Measurements from ENCODE around the gene SPIRE1.
"Not testable (repeated sequence)": the region's sequence is repeated elsewhere in the genome, so short reads cannot be mapped to it uniquely, and the experiment has no call there.

- TF ChIP-seq, protein P1, sequence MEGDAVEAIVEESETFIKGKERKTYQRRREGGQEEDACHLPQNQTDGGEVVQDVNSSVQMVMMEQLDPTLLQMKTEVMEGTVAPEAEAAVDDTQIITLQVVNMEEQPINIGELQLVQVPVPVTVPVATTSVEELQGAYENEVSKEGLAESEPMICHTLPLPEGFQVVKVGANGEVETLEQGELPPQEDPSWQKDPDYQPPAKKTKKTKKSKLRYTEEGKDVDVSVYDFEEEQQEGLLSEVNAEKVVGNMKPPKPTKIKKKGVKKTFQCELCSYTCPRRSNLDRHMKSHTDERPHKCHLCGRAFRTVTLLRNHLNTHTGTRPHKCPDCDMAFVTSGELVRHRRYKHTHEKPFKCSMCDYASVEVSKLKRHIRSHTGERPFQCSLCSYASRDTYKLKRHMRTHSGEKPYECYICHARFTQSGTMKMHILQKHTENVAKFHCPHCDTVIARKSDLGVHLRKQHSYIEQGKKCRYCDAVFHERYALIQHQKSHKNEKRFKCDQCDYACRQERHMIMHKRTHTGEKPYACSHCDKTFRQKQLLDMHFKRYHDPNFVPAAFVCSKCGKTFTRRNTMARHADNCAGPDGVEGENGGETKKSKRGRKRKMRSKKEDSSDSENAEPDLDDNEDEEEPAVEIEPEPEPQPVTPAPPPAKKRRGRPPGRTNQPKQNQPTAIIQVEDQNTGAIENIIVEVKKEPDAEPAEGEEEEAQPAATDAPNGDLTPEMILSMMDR (conservative IDR thresholded peaks at IDR 0.05; ENCODE audit: low read length): not testable (repeated sequence)
- TF ChIP-seq EZH2phosphoT487 (IDR thresholded peaks at IDR 0.05; ENCODE audit: borderline replicate concordance): not testable (repeated sequence)
These were observed 30.7 kb downstream of the SPIRE1 start for GRCh38 chr18:12627199-12627598.

Measured in Loucy (cell line).